Measurements from ENCODE around the gene NETO1.

GRCh38 chr18:72726201-72726600 lies 141.6 kb downstream of the NETO1 start:
- no peak for TF ChIP-seq POLR2A (IDR thresholded peaks at IDR 0.05)
- TF ChIP-seq, protein P1, sequence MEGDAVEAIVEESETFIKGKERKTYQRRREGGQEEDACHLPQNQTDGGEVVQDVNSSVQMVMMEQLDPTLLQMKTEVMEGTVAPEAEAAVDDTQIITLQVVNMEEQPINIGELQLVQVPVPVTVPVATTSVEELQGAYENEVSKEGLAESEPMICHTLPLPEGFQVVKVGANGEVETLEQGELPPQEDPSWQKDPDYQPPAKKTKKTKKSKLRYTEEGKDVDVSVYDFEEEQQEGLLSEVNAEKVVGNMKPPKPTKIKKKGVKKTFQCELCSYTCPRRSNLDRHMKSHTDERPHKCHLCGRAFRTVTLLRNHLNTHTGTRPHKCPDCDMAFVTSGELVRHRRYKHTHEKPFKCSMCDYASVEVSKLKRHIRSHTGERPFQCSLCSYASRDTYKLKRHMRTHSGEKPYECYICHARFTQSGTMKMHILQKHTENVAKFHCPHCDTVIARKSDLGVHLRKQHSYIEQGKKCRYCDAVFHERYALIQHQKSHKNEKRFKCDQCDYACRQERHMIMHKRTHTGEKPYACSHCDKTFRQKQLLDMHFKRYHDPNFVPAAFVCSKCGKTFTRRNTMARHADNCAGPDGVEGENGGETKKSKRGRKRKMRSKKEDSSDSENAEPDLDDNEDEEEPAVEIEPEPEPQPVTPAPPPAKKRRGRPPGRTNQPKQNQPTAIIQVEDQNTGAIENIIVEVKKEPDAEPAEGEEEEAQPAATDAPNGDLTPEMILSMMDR (IDR thresholded peaks at IDR 0.05) = no peak
